GM19035 (cell line): ENCODE measurements around the gene PKHD1.

Source experiments
- ATAC-seq: cut with Tn5 transposase; IDR thresholded peaks from one replicate; pipeline ENCODE4 v1.9.1; 2021; ENCODE audit not compliant: unreplicated experiment

Gene PKHD1, protein sequence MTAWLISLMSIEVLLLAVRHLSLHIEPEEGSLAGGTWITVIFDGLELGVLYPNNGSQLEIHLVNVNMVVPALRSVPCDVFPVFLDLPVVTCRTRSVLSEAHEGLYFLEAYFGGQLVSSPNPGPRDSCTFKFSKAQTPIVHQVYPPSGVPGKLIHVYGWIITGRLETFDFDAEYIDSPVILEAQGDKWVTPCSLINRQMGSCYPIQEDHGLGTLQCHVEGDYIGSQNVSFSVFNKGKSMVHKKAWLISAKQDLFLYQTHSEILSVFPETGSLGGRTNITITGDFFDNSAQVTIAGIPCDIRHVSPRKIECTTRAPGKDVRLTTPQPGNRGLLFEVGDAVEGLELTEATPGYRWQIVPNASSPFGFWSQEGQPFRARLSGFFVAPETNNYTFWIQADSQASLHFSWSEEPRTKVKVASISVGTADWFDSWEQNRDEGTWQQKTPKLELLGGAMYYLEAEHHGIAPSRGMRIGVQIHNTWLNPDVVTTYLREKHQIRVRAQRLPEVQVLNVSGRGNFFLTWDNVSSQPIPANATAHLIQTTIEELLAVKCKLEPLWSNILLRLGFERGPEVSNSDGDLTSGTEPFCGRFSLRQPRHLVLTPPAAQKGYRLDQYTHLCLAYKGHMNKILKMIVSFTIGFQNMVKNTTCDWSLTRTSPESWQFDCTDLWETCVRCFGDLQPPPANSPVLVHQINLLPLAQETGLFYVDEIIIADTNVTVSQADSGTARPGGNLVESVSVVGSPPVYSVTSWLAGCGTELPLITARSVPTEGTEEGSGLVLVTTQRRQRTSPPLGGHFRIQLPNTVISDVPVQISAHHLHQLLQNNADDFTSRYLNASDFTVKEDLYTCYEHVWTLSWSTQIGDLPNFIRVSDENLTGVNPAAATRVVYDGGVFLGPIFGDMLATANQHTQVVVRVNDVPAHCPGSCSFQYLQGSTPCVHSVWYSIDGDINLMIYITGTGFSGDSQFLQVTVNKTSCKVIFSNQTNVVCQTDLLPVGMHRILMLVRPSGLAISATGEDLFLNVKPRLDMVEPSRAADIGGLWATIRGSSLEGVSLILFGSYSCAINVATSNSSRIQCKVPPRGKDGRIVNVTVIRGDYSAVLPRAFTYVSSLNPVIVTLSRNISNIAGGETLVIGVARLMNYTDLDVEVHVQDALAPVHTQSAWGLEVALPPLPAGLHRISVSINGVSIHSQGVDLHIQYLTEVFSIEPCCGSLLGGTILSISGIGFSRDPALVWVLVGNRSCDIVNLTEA (N-terminal part only)

DNA sequence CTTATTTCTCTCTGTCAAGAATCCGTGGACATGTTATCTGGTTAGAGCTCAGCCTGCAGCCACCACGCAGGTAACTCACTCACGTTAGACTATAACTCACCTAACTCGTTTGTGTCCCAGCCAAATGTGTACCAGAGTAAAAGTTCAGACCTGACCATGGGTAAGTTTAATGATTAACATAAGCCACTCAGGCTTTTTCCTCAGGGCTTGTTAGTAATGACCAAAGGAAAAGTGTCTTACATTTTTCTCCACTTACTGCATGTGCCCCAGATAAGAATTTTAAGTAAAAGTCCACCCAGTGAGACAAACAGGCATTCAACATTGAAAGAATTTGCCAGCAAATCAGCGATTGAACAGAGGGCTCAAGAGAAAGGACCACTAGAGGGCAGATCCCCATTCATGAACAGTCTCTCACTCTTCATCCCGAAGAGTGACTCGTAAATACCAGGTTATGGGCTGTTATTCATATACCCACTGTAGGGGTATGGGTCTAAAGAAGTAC is at the start of gene PKHD1:
PKHD1 (minus strand) TSS at position 116 of the 502 bp plus-strand sequence. CDS start 2,680 bp downstream, outside the sequence.
- no peak for ATAC-seq

DNA sequence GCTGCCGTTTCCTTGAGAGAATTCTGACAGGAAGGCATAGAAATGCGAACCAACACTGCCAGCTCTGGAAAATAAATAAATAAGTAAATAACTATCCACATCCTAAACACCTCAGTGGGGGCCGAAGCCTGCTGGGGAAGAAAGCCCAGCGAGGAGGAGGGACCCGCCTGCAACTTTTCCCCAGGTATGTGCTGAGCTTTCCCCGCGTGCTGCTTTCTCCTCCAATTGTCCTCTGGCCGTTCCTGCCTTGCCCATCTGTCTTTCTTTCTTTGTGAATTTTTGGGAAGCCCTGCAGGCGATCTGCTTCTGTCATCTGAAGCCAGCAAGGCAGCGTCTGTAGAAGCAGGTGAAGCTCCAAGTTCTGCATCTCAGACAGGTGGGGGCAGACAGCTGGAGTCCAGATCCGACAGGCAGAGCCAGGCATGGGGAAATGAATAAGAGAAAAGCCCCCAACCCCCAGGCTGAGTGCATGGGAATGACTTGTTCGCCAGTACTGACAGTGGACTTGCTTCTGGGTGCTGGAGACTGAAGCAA is 49.6 kb upstream of the PKHD1 start:
- ATAC-seq = no peak

DNA sequence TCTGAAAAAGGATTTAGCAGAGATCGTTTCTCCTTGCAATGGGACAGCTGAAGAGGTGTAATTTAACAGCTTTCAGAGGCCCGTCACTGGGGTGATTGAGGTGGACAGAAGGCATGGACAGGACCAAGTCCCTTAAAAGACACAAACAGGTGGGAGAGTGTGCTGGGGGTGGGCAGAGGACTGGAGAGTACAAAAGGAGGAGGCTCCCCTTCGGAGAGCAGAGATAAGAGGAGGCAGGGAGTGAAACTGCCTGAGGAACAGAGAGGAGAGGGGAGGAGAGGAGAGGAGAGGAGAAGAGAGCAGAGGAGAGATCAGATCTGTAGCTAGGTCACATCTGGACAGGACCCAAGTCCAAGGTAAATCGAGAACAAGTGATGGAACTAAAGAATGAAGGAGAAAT is 48.6 kb upstream of the PKHD1 start:
- ATAC-seq = no peak

DNA sequence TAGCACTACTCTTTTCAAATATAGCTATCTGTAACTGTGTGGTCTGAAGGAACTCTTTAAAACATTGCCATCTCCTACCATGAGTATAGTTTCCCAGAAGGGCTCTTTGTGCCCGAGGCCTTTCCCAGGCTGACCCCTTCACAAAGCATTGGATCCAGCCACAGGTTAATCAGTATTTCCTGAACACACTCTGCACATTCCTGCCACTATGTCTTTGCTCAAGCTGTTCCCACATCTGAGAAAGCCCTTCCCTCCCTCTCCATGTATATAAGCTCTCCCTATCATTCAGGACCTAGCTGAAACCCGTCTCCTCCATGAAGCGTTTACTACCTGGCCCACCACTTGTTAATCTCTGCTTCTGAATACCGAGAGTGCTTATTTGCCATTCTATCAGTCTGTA is 47.8 kb upstream of the PKHD1 start:
- ATAC-seq = no peak

DNA sequence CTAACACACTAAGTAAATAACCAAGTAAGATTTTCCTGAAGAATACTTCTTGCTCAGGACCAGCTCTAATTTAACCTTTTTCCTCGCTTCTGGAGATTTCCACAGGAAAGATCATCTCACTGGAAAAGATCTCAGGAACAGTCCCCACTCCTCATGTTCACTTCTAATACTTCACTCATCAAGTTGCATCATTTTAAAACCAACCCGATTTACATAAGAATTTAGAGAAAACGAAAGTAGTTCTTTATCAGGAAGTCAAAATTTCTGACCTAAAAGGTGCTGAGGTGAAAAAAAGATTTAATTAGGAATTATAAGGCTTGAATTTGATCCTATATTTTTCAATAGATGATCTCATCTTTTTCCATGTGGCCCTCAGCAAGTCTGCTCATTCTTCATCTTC is 46.6 kb upstream of the PKHD1 start:
- no peak for ATAC-seq

DNA sequence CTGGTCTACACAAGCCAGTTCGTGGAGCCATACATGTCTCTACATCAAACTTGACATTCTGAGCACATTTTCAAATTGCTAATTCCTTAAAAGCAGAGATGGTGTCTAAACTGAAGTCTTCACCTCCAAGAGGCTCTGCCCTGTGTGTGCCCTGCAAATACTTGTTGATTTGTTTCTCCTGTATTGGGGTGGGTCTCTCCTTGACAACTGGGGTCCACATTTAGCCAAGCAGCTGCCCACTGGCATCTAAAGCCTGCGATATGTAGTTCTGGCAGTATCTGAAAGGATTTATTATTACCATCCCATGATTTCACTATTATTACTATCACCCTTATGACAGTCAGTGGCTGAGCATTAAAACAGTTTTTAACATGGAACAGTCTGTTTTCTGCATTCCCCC is 45.9 kb upstream of the PKHD1 start:
- ATAC-seq = no peak

DNA sequence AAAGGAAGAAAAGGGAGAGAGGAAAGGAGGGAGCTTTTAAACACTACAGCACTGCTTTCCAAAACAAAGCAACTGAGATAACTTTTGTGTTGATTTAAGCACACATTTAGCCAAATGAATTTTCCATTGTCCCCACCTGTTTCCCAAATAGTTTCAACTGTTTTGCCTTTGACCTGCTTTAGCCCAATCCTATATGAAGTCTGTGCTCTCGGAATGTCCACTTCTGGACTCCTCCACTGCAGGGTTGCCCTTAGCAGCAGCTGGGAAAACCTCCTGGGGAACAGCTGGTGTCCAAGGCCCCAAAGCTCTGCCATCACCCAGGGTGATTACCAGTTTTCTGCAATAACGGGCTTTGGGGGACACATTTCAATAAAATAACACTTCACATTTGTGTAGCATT is 44.9 kb upstream of the PKHD1 start:
- ATAC-seq = no peak

DNA sequence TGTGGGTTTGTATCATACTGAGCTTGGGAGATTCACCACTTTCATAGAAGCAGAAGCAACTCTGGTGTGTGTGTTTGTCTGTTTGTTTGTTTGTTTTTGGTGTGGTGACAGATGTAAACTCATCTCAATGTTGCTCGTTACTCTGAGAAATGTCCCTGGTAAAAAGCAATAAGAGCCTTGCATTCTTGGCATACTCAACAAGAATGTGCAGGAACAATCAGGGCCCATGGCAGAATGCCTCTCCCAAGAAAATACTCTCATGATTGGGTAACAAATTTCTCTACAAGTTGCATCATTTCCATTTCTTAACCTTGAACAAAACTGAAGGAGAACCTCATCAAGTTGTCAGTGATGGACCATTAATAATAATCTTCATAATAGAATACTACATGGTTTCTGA is 43.0 kb upstream of the PKHD1 start:
- no peak for ATAC-seq

DNA sequence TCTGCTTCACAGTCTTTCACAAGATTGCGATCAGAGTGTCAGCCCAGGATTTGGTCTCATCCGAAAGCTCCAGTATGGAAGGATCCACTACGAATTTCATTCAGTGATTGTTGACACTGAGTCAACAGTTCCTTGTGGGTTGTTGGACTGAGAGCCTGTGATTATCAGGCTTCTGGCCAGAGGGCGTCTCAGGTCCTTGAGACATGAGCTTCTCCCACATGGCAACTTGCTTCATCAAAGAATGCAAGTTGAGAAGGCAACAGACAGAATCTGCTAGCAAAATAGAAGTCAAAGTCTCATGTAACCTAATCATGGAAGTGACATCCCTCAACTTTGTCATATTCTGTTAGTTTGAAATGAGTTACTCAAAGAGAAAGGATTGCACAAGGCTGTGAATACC is 40.5 kb upstream of the PKHD1 start:
- ATAC-seq = no peak

DNA sequence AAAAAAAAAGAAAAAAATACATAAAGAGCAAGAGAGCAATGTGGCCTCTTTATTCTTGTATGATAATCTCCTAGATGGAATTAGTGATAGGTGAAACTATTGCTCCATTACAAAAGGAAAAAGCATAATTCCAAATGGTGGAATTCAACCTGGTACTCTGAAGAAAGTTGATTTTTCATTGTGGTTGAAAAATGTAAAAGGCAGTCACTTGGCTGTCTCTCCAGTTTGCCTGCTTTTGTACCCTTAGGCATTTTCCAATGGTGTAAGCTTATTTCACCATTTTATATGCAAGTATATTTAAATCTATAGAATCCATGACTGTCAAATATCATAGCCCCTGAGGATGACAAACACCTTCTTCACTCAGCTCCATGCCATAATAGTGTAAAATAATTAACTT is 38.8 kb upstream of the PKHD1 start:
- no peak for ATAC-seq

DNA sequence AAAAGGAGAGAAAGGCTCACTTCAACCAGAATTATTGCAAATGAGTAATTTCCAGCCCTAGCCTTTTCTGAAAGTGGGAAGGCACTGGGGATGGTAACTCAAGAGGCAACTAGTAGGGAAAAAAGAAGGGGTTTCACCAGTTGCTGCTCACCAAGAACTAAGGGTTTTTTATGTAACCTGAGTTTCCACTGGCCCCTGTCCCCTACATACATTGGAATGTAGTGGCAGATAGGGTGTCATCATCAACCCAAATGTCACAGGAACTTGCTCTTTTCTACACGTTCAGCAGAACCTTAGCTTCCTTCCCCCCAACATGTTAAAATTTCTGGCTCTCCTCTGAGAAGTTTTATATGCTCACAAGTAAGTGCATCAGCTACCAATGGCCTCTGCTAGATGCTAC is 38.2 kb upstream of the PKHD1 start:
- no peak for ATAC-seq

DNA sequence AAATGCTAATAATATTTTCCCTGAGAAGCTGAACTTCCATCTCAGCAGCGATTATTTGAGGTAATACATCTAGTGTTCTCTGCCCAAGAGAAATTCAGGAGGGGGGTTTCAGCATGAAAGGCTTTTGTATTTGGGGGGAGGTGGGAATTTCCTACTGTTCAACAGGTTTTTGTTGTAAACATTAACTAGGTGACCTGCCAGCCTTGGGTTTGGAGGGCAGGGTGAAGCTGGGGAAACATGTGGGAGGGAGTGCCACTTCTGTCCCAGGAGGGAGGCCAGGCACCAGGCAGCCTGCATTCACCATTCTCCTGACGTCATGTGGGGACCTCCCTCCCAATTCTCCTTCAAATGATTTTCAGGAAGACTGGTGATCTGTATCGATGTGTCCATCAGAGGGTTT is 37.7 kb upstream of the PKHD1 start:
- ATAC-seq = no peak

DNA sequence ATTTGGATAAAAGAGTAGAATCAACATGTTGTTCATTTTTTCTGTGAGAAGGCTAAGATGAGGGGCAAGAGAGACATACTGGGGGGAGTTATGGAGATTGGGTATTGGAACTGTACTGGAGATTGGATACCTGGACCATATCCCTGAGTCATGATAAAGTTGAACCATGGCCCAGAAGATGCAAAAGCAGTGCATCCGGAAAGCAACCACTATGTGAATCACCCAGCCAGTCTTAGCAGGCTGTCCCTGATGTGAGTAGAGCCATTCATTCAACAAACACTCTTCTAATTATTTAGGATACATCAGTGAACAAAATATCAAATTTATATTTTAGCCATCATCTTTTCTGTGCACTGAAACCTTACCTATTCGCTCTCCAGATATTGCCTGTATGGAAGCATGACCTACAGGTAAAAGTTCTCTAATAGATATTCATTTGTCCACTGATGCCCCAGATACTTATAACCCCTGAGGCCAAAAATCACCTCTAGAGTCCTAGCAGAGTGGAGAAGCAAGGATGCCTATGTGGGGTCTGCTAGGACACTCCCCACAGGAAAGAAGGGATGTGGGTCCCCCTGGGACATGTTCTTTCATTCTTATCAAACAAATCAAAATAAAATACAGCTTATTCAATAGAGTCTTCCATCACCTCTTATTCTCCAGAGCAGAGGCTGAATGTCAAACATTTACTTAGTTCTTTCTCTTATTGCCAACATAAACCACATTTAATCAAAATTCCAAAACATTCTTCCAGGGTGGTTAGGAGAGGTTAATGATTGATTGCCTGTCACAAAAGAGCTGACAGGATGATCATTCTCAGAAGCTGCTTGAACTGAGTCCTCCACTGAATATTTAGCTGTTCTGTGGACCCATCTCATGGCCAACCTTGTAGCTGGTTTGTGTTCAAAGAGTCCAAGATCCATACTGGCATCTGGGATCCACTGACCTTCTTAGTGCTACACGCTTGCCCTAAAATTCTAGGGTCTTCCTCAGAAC is 37.0 kb upstream of the PKHD1 start:
- no peak for ATAC-seq

DNA sequence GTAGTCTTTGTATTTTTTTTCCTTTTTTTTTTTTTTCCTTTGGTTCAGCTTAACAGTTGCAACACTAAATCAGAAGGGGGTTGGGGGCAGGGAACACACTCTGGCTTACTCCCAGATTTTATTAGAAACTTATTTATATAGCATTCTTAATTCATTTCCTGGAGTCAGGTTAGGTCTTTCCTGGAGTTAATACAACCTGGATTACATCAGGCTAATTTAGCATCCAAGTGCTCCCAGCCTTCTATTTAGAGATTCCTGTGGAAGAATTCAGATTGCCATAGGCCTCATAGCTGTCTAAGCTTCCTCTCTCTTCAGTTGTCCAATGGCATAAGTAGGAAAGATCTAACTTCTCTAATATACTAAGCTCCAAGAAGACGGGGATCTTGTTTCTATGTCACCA is 35.8 kb upstream of the PKHD1 start:
- no peak for ATAC-seq

DNA sequence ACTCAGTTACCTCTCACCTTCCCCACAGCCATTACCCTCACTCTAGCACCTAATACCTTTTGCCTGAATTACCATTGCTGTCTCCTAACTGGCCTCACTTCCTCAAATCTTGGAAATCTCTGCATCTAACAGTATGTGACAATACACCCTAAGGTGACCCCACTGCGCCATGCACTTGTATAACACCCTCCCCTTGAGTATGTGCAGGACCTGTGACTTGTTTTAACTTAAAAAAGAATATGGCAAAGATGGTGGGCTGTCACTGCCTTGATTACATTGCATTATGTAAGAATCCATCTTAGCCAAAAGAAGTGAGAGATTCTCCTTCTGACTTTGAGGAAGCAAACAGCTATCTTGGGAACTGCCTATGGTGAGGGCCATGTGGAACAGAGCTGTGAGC is 29.9 kb upstream of the PKHD1 start:
- no peak for ATAC-seq

DNA sequence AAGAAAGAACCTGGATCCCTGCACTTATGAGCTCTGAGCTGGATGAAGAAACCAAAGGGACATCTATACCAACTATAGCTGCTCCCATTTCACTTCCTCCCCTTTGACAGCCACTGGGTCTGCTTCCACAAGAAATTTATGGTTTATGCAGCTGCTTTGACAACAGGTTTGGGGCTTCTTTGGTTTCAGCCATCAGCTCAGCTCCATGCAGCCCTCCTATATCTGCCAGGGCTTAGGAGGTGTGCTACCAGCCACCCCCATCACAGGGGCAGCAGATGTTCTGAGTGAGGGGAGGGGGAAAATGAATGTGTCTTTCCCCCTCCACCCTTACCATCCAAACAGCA is 29.2 kb upstream of the PKHD1 start:
- no peak for ATAC-seq

DNA sequence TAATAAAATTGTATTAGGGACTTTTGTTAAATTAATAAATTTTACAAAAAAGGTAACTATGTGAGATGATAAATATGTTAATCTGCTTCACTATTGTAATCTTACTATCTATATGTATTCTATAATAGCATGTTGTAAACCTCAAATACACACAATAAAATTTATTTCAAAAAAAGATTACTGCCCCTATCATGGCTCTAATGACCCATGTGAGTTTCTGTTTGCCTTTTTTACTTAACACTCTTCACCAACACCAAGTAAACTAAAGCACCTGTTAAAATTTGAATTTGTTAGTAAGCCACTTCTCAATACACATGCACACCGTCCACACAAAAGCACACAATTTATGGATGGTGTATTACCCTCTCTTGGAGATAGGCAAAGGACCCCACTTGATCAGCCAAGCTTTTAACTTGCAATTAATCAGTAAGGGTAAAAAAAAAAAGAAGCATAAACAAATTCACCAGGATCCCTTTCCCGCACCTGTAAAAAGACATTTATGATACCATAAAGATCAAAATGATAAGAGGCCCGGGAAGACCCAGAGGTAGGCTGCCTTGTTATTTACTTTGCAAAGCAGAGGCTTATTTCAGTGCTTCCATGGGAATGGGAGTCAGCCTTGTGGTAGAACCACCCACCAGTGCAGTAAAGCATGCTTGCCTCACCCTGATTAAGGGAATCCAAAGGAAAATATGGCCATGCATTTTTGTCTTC is 28.6 kb upstream of the PKHD1 start:
- ATAC-seq = no peak

DNA sequence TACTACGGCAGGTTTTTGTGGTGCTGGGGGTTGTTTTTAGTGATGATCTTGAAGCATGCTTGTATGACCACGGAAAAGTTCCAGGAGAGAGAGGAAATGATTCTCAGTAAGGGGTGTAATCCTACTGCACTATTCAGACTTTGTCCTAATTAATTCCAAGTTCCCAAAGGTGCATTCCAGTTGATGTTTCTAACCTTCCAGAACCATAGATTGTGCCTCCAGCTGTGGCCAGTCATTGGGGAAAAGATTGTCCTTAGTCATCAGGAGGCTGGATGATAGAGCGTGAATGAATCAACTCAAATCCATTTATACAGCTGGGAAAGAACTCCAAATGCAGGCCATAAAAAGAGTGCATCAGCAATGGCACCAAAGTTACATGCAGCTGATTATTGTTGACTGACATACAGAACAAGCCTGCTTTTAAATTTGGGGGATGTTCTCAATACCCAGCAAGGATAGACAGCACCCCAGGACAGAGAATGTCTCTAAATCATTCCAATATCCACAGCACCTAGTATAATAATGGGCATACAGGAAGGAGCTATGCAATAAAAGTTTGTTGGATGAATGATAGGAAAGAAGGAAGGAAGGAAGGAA is 27.8 kb upstream of the PKHD1 start:
- no peak for ATAC-seq

DNA sequence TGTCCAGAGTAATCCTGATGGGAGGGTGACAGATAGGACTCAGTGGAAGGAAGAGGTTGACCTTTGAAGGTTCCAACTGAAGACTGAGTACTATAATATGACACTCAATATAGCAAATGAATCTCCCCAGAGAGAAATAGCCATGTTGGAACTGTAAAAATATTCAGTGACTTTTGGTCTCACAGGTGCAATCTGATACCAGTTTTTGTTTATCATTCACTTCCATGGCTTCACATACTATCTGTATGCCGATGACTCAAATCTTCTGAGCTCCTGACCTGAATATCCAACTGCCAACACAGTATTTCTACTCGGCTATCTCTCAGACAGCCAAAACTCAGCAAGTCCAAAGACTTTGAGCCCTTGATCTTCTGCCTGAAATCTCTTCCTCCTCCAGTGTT is 21.8 kb upstream of the PKHD1 start:
- ATAC-seq = no peak
